ENCODE results near the gene IL17RE. TPM values are rescaled to one million over a fixed set of nuclear protein-coding genes. Genes with fewer than 3 reads are reported as not detected.

IL17RE gene
- total RNA-seq, 4 donors from 2014 or later, result 71.1 to 117 (median 81.1) TPM

DNA sequence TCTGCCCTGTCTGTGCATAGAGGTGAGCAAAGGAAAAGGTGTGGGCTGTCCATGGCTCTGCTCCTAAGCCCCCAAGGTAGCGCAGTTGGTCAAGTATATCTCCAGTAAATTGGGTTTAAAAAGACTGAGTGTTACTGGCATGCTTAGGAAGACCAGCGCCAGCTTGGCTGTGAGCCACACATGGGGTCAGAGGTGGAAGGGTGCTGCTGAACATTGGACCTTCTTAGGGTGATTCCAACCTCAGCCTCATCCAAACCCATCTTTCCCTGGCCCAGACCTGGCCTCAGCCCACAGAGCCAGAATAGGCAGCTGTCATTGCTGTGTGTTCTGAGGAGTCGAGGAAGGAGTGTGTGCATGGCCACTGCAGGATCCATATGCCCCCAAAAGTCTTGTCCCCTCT is 5.6 kb downstream of the IL17RE start:
- WGBS, 2 donors, result 77 to 80% methylated on average over 3 of the region's 3 CpGs
- intact Hi-C loops (cut with DNase I; ENCODE audit: low total_unique reads), result no loop called here
- H3K4me3 ChIP-seq (ENCODE audit: low read depth, poor library complexity, severe bottlenecking), result no peak overlapping the region
- DNase-seq (ENCODE audit: low spot score in 2 of 2), result no peak
- no peak for TF ChIP-seq POLR2A (IDR thresholded peaks at IDR 0.05)
- TF ChIP-seq, protein P1, sequence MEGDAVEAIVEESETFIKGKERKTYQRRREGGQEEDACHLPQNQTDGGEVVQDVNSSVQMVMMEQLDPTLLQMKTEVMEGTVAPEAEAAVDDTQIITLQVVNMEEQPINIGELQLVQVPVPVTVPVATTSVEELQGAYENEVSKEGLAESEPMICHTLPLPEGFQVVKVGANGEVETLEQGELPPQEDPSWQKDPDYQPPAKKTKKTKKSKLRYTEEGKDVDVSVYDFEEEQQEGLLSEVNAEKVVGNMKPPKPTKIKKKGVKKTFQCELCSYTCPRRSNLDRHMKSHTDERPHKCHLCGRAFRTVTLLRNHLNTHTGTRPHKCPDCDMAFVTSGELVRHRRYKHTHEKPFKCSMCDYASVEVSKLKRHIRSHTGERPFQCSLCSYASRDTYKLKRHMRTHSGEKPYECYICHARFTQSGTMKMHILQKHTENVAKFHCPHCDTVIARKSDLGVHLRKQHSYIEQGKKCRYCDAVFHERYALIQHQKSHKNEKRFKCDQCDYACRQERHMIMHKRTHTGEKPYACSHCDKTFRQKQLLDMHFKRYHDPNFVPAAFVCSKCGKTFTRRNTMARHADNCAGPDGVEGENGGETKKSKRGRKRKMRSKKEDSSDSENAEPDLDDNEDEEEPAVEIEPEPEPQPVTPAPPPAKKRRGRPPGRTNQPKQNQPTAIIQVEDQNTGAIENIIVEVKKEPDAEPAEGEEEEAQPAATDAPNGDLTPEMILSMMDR (IDR thresholded peaks at IDR 0.05), result no peak

DNA sequence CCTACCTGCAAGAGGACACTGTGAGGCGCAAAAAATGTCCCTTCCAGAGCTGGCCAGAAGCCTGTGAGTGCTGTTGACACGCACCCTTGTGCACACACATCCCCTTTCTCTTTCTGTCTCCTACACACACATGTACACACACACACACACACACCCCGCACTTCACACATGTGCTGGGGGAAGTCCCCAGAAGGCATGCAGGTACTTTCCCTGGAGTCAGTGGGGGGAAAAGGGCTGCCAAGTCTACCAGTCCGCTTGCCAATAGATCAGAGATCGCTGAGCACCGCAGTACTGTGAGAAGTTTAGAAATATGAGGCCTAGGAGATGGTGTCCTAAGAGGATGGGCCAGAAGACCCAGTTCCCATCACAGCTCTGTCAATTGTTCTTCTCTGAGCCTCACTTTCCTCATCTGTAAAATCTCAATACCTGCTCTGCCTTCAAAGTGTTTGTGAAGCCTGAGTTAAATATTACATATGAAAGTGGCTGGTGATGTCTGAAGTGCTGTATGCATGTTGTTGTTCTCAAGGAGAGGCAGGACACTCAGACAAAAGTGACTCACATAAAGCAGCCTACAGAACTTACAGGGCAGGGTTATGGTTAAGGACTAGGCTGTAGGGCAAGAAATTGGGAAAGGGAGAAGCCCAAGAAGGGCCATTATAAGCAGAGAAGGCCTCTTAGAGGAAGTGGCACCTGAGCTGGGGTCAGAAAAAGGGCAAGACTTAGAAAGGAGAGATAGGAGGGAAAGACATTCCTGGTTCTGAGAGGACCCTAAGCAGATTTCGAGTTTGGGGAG is 6.8 kb downstream of the IL17RE start:
- H3K4me3 ChIP-seq (ENCODE audit: low read depth, poor library complexity, severe bottlenecking), result no peak overlapping the region
- WGBS, 2 donors, result 68 to 79% methylated on average over 7 of the region's 7 CpGs
- intact Hi-C loops (cut with DNase I; ENCODE audit: low total_unique reads), result loop anchor here (10.0 kb wide), 1 partner anchor 55 kb away; no protein-coding TSS in a partner anchor
- no peak for DNase-seq (ENCODE audit: low spot score in 2 of 2)
- no peak for TF ChIP-seq POLR2A (IDR thresholded peaks at IDR 0.05)
- TF ChIP-seq, protein P1 (IDR thresholded peaks at IDR 0.05), result no peak

DNA sequence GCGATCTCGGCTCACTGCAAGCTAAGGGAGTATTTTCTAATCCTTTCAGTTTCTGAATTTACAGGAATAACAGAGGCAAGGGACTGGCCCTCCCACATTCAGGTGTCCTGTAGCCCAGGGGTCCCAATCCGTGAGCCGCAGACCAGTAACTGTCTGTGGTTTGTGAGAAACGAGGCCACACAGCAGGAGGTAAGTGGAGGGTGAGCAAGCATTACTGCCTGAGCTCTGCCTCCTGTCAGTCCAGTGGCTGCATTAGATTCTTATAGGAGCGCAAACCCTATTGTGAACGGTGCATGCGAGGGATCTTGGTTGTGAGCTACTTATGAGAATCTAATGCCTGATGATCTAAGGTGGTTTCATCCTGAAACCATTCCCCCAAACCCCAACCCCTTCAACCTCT is 9.2 kb downstream of the IL17RE start:
- DNase-seq (ENCODE audit: low spot score in 2 of 2), result no peak
- no peak overlapping the region for H3K4me3 ChIP-seq (ENCODE audit: low read depth, poor library complexity, severe bottlenecking)
- intact Hi-C loops (cut with DNase I; ENCODE audit: low total_unique reads), result loop anchor here (10.0 kb wide), 1 partner anchor 57 kb away; no protein-coding TSS in a partner anchor
- TF ChIP-seq POLR2A (IDR thresholded peaks at IDR 0.05), result no peak
- TF ChIP-seq, protein P1 (IDR thresholded peaks at IDR 0.05), result no peak
- 83 to 85% methylated on average over 8 of the region's 8 CpGs for WGBS, 2 donors

DNA sequence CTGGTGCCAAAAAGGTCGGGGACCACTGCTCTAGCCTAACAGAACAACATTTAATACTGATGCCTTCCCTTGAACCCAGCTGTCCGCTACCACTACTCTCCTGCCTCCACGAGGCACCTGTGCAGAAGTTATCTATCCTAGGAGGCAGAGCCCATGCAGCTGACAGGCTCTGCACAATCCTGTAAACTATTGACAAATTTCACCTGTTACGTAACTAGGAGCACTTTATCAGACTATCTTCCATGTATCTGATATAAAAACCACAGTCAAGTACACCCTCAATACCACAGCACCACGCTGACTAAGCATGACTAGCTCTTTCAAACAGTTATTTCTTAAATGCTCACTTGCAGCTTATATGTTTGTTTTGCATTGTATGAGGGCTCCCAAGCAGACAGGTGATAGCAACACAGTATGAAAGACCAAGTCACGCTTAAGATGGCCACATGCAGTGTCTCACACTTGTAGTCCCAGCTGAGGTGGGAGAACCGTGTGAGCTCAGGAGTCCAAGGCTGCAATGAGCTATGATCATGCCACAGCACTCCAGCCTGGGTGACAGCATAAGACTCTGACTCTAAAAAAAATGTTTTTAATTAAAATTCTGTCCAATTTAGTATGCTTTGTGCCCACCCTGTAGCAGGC is 9.8 kb downstream of the IL17RE start:
- no peak for DNase-seq (ENCODE audit: low spot score in 2 of 2)
- intact Hi-C loops (cut with DNase I; ENCODE audit: low total_unique reads), result loop anchor here (10.0 kb wide), 1 partner anchor 58 kb away; no protein-coding TSS in a partner anchor
- WGBS, 2 donors, result 69 to 72% methylated on average over 7 of the region's 7 CpGs
- TF ChIP-seq, protein P1 (IDR thresholded peaks at IDR 0.05), result no peak
- no peak for TF ChIP-seq POLR2A (IDR thresholded peaks at IDR 0.05)
- H3K4me3 ChIP-seq (ENCODE audit: low read depth, poor library complexity, severe bottlenecking), result no peak overlapping the region

DNA sequence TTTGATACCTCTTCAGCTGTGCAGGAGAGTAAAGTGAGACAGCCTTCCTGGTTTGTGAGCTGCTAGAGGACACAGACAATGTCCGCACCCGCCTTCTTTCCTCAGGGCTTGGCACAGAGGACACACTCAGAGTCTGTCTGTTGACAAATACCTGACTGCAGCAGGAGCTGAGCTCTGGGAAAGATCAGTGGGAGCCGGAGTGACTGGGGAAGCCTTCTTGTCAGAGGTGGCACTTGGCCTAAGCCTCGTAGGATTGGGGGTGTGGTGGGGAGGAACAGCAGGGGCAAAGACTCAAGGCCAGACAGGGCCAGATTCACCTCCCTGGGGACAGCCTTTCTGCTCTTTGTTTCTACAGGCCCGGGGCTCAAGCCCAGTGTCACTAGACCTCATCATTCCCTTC is 11.0 kb downstream of the IL17RE start:
- H3K4me3 ChIP-seq (ENCODE audit: low read depth, poor library complexity, severe bottlenecking), result no peak overlapping the region
- 34 to 41% methylated on average over 5 of the region's 5 CpGs for WGBS, 2 donors
- intact Hi-C loops (cut with DNase I; ENCODE audit: low total_unique reads), result loop anchor here (10.0 kb wide), 1 partner anchor 59 kb away; no protein-coding TSS in a partner anchor
- TF ChIP-seq, protein P1 (IDR thresholded peaks at IDR 0.05), result no peak
- TF ChIP-seq POLR2A (IDR thresholded peaks at IDR 0.05), result no peak
- DNase-seq (ENCODE audit: low spot score in 2 of 2), result no peak

Data from lower leg skin (tissue), 4 donors.